Neural progenitor cell (in vitro differentiated cells): Measurements from ENCODE around the gene ARHGAP9.

Experiments used
- CTCF ChIP-seq: fragments of 200-600 bp; sonication (generic); IDR thresholded peaks from 2 replicates; pipeline ENCODE4 v1.5.1; 2017; ENCODE audit warnings: antibody characterized with exemption, mild to moderate bottlenecking
- EZH2 ChIP-seq: fragments of 200-600 bp; sonication (generic); IDR thresholded peaks from 2 replicates; pipeline ENCODE4 v1.6.1; 2017; ENCODE audit warnings: antibody characterized with exemption, mild to moderate bottlenecking, moderate library complexity
- EZH2phosphoT487 ChIP-seq: fragments of 200-600 bp; sonication (generic); IDR thresholded peaks from 2 replicates; pipeline ENCODE4 v1.6.1; 2017; ENCODE audit warnings: antibody characterized with exemption

DNA sequence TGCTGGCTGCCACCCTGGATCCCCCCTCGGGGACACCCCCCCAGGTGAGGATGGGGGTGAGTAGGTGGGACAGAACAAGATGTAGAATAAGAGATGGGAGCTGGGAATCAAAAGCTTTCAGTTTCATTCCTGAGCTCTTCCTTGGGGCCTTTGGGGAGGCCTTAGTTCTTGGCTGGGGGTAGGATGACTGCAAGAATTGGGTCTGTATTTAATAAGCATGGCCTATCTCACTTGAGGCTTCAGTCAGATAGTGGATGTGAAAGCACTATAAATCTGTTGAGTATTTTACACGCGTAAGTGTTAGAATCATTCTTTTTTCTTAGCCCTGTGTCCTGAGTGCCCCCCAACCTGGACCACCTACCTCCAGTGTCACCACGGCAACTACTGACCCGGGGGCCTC lies 47.5 kb upstream of the ARHGAP9 start:
- TF ChIP-seq CTCF (no peak), EZH2 (no peak), EZH2phosphoT487 (no peak)
